HL-60 (cell line): ENCODE measurements around the gene DCHS1.

ENCODE experiments used
- DNase-seq, 2 experiments: peaks; one replicate each; pipeline ENCODE4 v3.0.0-alpha.2; 2010 to 2020; ENCODE audit warnings: low read depth in 1 of 2, low spot score in 1 of 2
- H3K27ac ChIP-seq: fragments of 250-450 bp; sonication (Bioruptor Pico); replicated peaks from 2 replicates; pipeline ENCODE4 v1.5.1; 2020; ENCODE audit warnings: mild to moderate bottlenecking, moderate library complexity
- H3K27me3 ChIP-seq: fragments of 250-450 bp; sonication (Bioruptor Pico); 2 replicates; pipeline ENCODE4 v1.5.1; 2021; ENCODE audit warnings: mild to moderate bottlenecking, moderate library complexity; ENCODE audit not compliant: insufficient read depth, poor library complexity, severe bottlenecking
- H3K4me3 ChIP-seq: replicated peaks from 2 replicates; pipeline ENCODE4 v1.5.1; 2011; ENCODE audit warnings: mild to moderate bottlenecking, control low read depth, low read length; ENCODE audit not compliant: insufficient read depth
- CTCF ChIP-seq: IDR thresholded peaks from one replicate; pipeline ENCODE4 v1.5.1; 2011; ENCODE audit warnings: low read length, control low read depth, inconsistent platforms; ENCODE audit not compliant: insufficient read depth
- GABPA ChIP-seq: IDR thresholded peaks from 2 replicates; pipeline ENCODE4 v1.6.1; 2012; ENCODE audit warnings: low read depth
- POLR2AphosphoS5 ChIP-seq: IDR thresholded peaks from 2 replicates; pipeline ENCODE4 v1.6.1; 2012; ENCODE audit warnings: low read depth
- REST ChIP-seq: IDR thresholded peaks from 2 replicates; pipeline ENCODE4 v1.6.1; 2012; ENCODE audit warnings: low read depth; ENCODE audit not compliant: insufficient replicate concordance
- SPI1 ChIP-seq: IDR thresholded peaks from 2 replicates; pipeline ENCODE4 v1.6.1; 2012; ENCODE audit warnings: low read depth, mild to moderate bottlenecking, borderline replicate concordance

Gene DCHS1

GRCh38 chr11:6674862-6675261, 19.3 kb upstream of the DCHS1 start:
- no peak for DNase-seq
- no peak for TF ChIP-seq GABPA
- no peak for TF ChIP-seq CTCF
- TF ChIP-seq SPI1: no peak
- no peak for TF ChIP-seq POLR2AphosphoS5
- no peak for TF ChIP-seq REST
- no peak overlapping the region for H3K4me3 ChIP-seq
- H3K27ac ChIP-seq: no peak overlapping the region
- no peaks in the 10 kb centered on the region for H3K27me3 ChIP-seq

- no peaks in the 10 kb centered on the region for H3K27me3 ChIP-seq
- TF ChIP-seq POLR2AphosphoS5: no peak
- TF ChIP-seq GABPA: no peak
- TF ChIP-seq CTCF: no peak
- no peak for TF ChIP-seq REST
- TF ChIP-seq SPI1: no peak
Observed at GRCh38 chr11:6674219-6674597, 18.6 kb upstream of the DCHS1 start.

GRCh38 chr11:6673523-6674218, 18.1 kb upstream of the DCHS1 start:
- no peak for DNase-seq
- H3K27me3 ChIP-seq: no peaks in the 10 kb centered on the region
- TF ChIP-seq REST: no peak
- H3K4me3 ChIP-seq: no peak overlapping the region
- H3K27ac ChIP-seq: no peak overlapping the region

More at GRCh38 chr11:6674219-6674597, 18.6 kb upstream of the DCHS1 start:
- no peak for DNase-seq
- H3K4me3 ChIP-seq: no peak overlapping the region
- no peak overlapping the region for H3K27ac ChIP-seq
